A549 (cell line): ENCODE data around the gene ATP6AP2. TPM values are rescaled to one million over a fixed set of nuclear protein-coding genes. Genes with fewer than 3 reads are reported as not detected.

Experiments used
- ATAC-seq, 2 experiments: fragments of 200-7000 bp in 1 of 2; fragments of >200 bp in 1 of 2; cut with Nextera tagmentation in 1 of 2; cut with Tn5 transposase in 1 of 2; 3 replicates each; pipeline versions ENCODE4 v1.8.0 to v1.9.1; 2018 to 2020; ENCODE audit warnings: mild to moderate bottlenecking in 1 of 2, moderate library complexity in 1 of 2
- CTCF ChIA-PET: fragments of 300-600 bp; sonication (Branson Sonifier 250); formaldehyde crosslinking; extraction: SDS; loops from one replicate; lab custom pipeline; 2021; ENCODE audit warnings: antibody characterized with exemption, inconsistent platforms; lab: Yijun Ruan, JAX
- POLR2A ChIA-PET: fragments of 350-600 bp; formaldehyde crosslinking; extraction: SDS; loops from one replicate; lab custom pipeline; 2021; ENCODE audit warnings: antibody characterized with exemption, inconsistent platforms; lab: Yijun Ruan, JAX
- DNase-seq, 2 experiments: peaks; one replicate each; pipeline versions ENCODE4 v3.0.0 to v3.0.0-alpha.2; 2011 to 2016; ENCODE audit warnings: low read depth in 1 of 2, low spot score in 1 of 2
- FAIRE-seq: peaks from 2 replicates; lab custom pipeline; 2011; peaks lifted over from hg19 to GRCh38; lab: Jason Lieb, UNC
- H3K27ac ChIP-seq, 2 experiments: fragments of >200 bp; sonication (Bioruptor Twin); formaldehyde crosslinking; 3 replicates each; pipeline ENCODE4 v1.5.1; 2016 to 2017
- H3K4me1 ChIP-seq: fragments of >200 bp; sonication (Bioruptor Twin); formaldehyde crosslinking; 3 replicates; pipeline ENCODE4 v1.6.1; 2016
- H3K4me2 ChIP-seq: fragments of >200 bp; sonication (Bioruptor Twin); formaldehyde crosslinking; 3 replicates; pipeline ENCODE4 v1.6.1; 2016
- H3K4me3 ChIP-seq: fragments of >200 bp; sonication (Bioruptor Twin); formaldehyde crosslinking; 3 replicates; pipeline ENCODE4 v1.5.1; 2016
- H3K9me3 ChIP-seq: fragments of >200 bp; sonication (Bioruptor Twin); formaldehyde crosslinking; 3 replicates; pipeline ENCODE4 v1.6.1; 2016
- BHLHE40 ChIP-seq: IDR thresholded peaks from 2 replicates; pipeline ENCODE4 v1.6.1; 2012; ENCODE audit warnings: low read depth, low read length, inconsistent platforms
- CBX2 ChIP-seq: fragments of 200-600 bp; sonication (generic); IDR thresholded peaks from 2 replicates; pipeline ENCODE4 v1.6.1; 2016; ENCODE audit warnings: low read depth, mild to moderate bottlenecking, borderline replicate concordance
- CHD2 ChIP-seq: fragments of 150-350 bp; IDR thresholded peaks from 2 replicates; pipeline ENCODE4 v1.6.1; 2014; ENCODE audit warnings: low read length; ENCODE audit not compliant: partially characterized antibody
- CHD4 ChIP-seq: fragments of 200-600 bp; sonication (generic); IDR thresholded peaks from 2 replicates; pipeline ENCODE4 v1.6.1; 2016; ENCODE audit warnings: antibody characterized with exemption, mild to moderate bottlenecking, borderline replicate concordance
- FOXS1 ChIP-seq: fragments of 250-450 bp; sonication (Bioruptor Pico); IDR thresholded peaks from 2 replicates; pipeline ENCODE4 v1.5.0; 2020; ENCODE audit warnings: mild to moderate bottlenecking, moderate library complexity
- HDAC2 ChIP-seq: fragments of 200-600 bp; sonication (generic); IDR thresholded peaks from 2 replicates; pipeline ENCODE4 v1.6.1; 2016
- HOXA7 ChIP-seq: fragments of 250-450 bp; sonication (Bioruptor Pico); IDR thresholded peaks from 2 replicates; pipeline ENCODE4 v1.5.0; 2020; ENCODE audit warnings: mild to moderate bottlenecking, moderate library complexity
- HOXB13 ChIP-seq: fragments of 250-450 bp; sonication (Bioruptor Pico); IDR thresholded peaks from 2 replicates; pipeline ENCODE4 v1.5.0; 2020; ENCODE audit warnings: low read depth, mild to moderate bottlenecking, moderate library complexity
- KDM1A ChIP-seq: fragments of 200-600 bp; sonication (generic); IDR thresholded peaks from 2 replicates; pipeline ENCODE4 v1.6.1; 2016; ENCODE audit warnings: low read depth, mild to moderate bottlenecking
- MAFK ChIP-seq: fragments of 450-650 bp; IDR thresholded peaks from 2 replicates; pipeline ENCODE4 v1.6.1; 2014; ENCODE audit not compliant: partially characterized antibody
- MAZ ChIP-seq: fragments of 150-350 bp; IDR thresholded peaks from 2 replicates; pipeline ENCODE4 v1.6.1; 2014; ENCODE audit warnings: antibody characterized with exemption, low read depth, low read length, borderline replicate concordance
- MYC ChIP-seq: IDR thresholded peaks from 2 replicates; pipeline ENCODE4 v1.6.1; 2012; ENCODE audit warnings: mild to moderate bottlenecking, inconsistent platforms, low read length, improper control_type of control experiment, borderline replicate concordance
- PHF8 ChIP-seq: fragments of 200-600 bp; sonication (generic); IDR thresholded peaks from 2 replicates; pipeline ENCODE4 v1.6.1; 2016; ENCODE audit warnings: low read depth, mild to moderate bottlenecking, antibody characterized with exemption, moderate library complexity, borderline replicate concordance
- POLR2A ChIP-seq: IDR thresholded peaks from 2 replicates; pipeline ENCODE4 v1.6.1; 2012; ENCODE audit warnings: mild to moderate bottlenecking, low read length
- SMC3 ChIP-seq: fragments of >200 bp; sonication (Bioruptor Twin); formaldehyde crosslinking; IDR thresholded peaks from 3 replicates; pipeline ENCODE4 v1.6.1; 2018; ENCODE audit warnings: inconsistent platforms
- TFCP2L1 ChIP-seq: fragments of 250-450 bp; sonication (Bioruptor Pico); IDR thresholded peaks from 2 replicates; pipeline ENCODE4 v1.5.0; 2021; ENCODE audit warnings: mild to moderate bottlenecking
- ZC3H11A ChIP-seq: fragments of 450-650 bp; IDR thresholded peaks from 2 replicates; pipeline ENCODE4 v1.6.1; 2014; ENCODE audit warnings: antibody characterized with exemption, mild to moderate bottlenecking
- ZFP36 ChIP-seq: fragments of 450-650 bp; IDR thresholded peaks from 2 replicates; pipeline ENCODE4 v1.6.1; 2014; ENCODE audit warnings: borderline replicate concordance; ENCODE audit not compliant: partially characterized antibody
- WGBS: methylation state at CpG from one replicate; pipeline ENCODE4 v1.1.6; 2017; ENCODE audit errors: missing lambda C conversion rate; 5-methylcytosine and 5-hydroxymethylcytosine counted together
- polyA plus RNA-seq, 4 experiments: library from polyadenylated mRNA; depleted of rRNA in 3 of 4; stranded (reverse); fragments of >200 nt; fragmentation: RNase III in 1 of 4; extraction: RNeasy Plus Mini Kit Qiagen cat#74134 plus additional on column Dnase treatment in 1 of 4; gene quantifications; 2 replicates in 3 of 4; 3 replicates in 1 of 4; pipeline ENCODE4 v1.2.3, GENCODE V29; 2011 to 2017
- TF ChIP-seq, protein P1 (sequence below): IDR thresholded peaks from 2 replicates; pipeline ENCODE4 v1.6.1; 2012
- TF ChIP-seq, protein P2 (sequence below): IDR thresholded peaks from 2 replicates; pipeline ENCODE4 v1.6.1; 2012; ENCODE audit warnings: low read depth, borderline replicate concordance
- TF ChIP-seq, protein P3 (sequence below): fragments of 200-600 bp; sonication (generic); IDR thresholded peaks from 2 replicates; pipeline ENCODE4 v1.6.1; 2016; ENCODE audit warnings: antibody characterized with exemption, mild to moderate bottlenecking, moderate library complexity
- TF ChIP-seq, protein P4 (sequence below): fragments of >200 bp; sonication (Bioruptor Twin); formaldehyde crosslinking; IDR thresholded peaks from 3 replicates; pipeline ENCODE4 v1.6.1; 2016
- TF ChIP-seq, protein P5 (sequence below): fragments of >200 bp; sonication (Bioruptor Twin); formaldehyde crosslinking; IDR thresholded peaks from 3 replicates; pipeline ENCODE4 v1.5.1; 2016
- TF ChIP-seq, protein P6 (sequence below): fragments of 250-450 bp; sonication (Bioruptor Pico); IDR thresholded peaks from 2 replicates; pipeline ENCODE4 v1.5.0; 2020; ENCODE audit warnings: low read depth, mild to moderate bottlenecking, moderate library complexity

Gene ATP6AP2
- polyA plus RNA-seq, 2 of the 4 experiments (the other 2 are of a cell fraction) = 133 to 202 TPM

DNA sequence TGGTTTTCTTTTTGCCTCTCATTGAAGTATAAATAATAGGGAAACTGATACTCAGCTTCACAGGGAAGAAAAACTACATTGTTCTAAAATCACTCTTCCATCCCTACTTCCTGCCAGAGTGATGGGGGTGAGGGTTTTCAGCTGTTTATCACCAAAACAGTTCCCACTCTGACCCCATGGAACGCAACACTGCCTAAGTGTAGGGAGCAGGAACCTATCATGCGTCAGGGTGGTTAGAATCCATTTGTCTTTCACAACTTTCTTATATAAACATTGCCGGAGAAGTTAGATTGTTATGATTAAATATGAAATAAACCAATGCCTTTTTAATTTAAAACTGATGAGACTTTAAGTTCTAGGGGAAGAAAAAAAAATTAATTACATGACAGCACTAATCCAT is 26.6 kb downstream of the ATP6AP2 start:
- H3K4me2 ChIP-seq = no peak overlapping the region
- ChIA-PET POLR2A (no interaction called here), CTCF (interaction anchor here (1.4 kb wide), 1 partner anchor 63 kb away, joined by 3 read pairs; no protein-coding TSS in a partner anchor)
- no peak for FAIRE-seq
- no peak overlapping the region for H3K4me3 ChIP-seq
- TF ChIP-seq ZC3H11A = no peak
- no peak for TF ChIP-seq MAZ
- TF ChIP-seq HOXA7 (CRISPR knock-in tag) = no peak
- TF ChIP-seq, protein P1, sequence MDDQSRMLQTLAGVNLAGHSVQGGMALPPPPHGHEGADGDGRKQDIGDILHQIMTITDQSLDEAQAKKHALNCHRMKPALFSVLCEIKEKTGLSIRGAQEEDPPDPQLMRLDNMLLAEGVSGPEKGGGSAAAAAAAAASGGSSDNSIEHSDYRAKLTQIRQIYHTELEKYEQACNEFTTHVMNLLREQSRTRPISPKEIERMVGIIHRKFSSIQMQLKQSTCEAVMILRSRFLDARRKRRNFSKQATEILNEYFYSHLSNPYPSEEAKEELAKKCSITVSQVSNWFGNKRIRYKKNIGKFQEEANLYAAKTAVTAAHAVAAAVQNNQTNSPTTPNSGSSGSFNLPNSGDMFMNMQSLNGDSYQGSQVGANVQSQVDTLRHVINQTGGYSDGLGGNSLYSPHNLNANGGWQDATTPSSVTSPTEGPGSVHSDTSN = no peak
- TF ChIP-seq, protein P2, sequence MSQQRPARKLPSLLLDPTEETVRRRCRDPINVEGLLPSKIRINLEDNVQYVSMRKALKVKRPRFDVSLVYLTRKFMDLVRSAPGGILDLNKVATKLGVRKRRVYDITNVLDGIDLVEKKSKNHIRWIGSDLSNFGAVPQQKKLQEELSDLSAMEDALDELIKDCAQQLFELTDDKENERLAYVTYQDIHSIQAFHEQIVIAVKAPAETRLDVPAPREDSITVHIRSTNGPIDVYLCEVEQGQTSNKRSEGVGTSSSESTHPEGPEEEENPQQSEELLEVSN = no peak
- no peak for TF ChIP-seq SMC3
- no peak for TF ChIP-seq CHD4
- TF ChIP-seq HOXB13 (CRISPR knock-in tag) = no peak
- no peak for TF ChIP-seq KDM1A
- TF ChIP-seq, protein P3, sequence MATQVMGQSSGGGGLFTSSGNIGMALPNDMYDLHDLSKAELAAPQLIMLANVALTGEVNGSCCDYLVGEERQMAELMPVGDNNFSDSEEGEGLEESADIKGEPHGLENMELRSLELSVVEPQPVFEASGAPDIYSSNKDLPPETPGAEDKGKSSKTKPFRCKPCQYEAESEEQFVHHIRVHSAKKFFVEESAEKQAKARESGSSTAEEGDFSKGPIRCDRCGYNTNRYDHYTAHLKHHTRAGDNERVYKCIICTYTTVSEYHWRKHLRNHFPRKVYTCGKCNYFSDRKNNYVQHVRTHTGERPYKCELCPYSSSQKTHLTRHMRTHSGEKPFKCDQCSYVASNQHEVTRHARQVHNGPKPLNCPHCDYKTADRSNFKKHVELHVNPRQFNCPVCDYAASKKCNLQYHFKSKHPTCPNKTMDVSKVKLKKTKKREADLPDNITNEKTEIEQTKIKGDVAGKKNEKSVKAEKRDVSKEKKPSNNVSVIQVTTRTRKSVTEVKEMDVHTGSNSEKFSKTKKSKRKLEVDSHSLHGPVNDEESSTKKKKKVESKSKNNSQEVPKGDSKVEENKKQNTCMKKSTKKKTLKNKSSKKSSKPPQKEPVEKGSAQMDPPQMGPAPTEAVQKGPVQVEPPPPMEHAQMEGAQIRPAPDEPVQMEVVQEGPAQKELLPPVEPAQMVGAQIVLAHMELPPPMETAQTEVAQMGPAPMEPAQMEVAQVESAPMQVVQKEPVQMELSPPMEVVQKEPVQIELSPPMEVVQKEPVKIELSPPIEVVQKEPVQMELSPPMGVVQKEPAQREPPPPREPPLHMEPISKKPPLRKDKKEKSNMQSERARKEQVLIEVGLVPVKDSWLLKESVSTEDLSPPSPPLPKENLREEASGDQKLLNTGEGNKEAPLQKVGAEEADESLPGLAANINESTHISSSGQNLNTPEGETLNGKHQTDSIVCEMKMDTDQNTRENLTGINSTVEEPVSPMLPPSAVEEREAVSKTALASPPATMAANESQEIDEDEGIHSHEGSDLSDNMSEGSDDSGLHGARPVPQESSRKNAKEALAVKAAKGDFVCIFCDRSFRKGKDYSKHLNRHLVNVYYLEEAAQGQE = no peak
- no peak for TF ChIP-seq BHLHE40
- TF ChIP-seq, protein P4, sequence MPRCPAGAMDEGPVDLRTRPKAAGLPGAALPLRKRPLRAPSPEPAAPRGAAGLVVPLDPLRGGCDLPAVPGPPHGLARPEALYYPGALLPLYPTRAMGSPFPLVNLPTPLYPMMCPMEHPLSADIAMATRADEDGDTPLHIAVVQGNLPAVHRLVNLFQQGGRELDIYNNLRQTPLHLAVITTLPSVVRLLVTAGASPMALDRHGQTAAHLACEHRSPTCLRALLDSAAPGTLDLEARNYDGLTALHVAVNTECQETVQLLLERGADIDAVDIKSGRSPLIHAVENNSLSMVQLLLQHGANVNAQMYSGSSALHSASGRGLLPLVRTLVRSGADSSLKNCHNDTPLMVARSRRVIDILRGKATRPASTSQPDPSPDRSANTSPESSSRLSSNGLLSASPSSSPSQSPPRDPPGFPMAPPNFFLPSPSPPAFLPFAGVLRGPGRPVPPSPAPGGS = no peak
- no peak for TF ChIP-seq FOXS1 (CRISPR knock-in tag)
- no peak for TF ChIP-seq CBX2
- TF ChIP-seq TFCP2L1 (CRISPR knock-in tag) = no peak
- H3K27ac ChIP-seq = no peak overlapping the region
- no peak for ATAC-seq
- WGBS = 84% methylated on average over 3 of the region's 3 CpGs
- no peak for DNase-seq
- no peaks in the 10 kb centered on the region for H3K9me3 ChIP-seq
- H3K4me1 ChIP-seq = peaks cover 14% of the 10 kb centered on the region

DNA sequence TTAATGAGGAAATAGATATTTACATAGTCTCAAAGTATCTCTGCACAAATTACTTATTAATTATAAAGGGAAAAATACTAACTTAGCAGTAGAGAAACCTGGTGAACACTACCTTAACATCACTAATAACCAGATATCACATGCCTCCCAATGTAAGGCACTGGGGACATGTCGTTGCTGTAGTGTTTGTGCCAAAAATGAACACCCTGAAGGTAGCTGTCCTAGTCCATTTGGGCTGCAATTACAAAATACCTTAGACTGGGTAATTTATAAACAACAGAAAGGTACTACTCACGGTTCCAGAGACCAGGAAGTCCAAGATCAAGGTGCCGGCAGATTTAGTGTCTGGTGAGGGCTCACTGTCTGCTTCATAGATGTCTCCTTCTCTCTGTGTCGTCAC is 31.7 kb downstream of the ATP6AP2 start:
- no peak overlapping the region for H3K4me3 ChIP-seq
- ATAC-seq = no peak
- peak overlapping the region; percentile 35 for H3K4me2 ChIP-seq
- CTCF ChIA-PET = interaction anchor here (0.9 to 1.9 kb wide), 2 partner anchors 9 to 68 kb away, joined by 3 to 6 read pairs; no protein-coding TSS in a partner anchor
- H3K9me3 ChIP-seq = no peaks in the 10 kb centered on the region
- 38% methylated on average over 4 of the region's 4 CpGs for WGBS
- no peak for FAIRE-seq
- H3K4me1 ChIP-seq = peaks cover 17% of the 10 kb centered on the region
- POLR2A ChIA-PET = no interaction called here
- H3K27ac ChIP-seq = peak overlapping the region in 1 of 2 experiments; percentile 31; a peak in 1 of 6 replicates
- no peak for DNase-seq
- TF ChIP-seq, protein P5, sequence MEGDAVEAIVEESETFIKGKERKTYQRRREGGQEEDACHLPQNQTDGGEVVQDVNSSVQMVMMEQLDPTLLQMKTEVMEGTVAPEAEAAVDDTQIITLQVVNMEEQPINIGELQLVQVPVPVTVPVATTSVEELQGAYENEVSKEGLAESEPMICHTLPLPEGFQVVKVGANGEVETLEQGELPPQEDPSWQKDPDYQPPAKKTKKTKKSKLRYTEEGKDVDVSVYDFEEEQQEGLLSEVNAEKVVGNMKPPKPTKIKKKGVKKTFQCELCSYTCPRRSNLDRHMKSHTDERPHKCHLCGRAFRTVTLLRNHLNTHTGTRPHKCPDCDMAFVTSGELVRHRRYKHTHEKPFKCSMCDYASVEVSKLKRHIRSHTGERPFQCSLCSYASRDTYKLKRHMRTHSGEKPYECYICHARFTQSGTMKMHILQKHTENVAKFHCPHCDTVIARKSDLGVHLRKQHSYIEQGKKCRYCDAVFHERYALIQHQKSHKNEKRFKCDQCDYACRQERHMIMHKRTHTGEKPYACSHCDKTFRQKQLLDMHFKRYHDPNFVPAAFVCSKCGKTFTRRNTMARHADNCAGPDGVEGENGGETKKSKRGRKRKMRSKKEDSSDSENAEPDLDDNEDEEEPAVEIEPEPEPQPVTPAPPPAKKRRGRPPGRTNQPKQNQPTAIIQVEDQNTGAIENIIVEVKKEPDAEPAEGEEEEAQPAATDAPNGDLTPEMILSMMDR = no peak
- TF ChIP-seq POLR2A (no peak), MAFK (no peak), ZFP36 (no peak), TFCP2L1 (CRISPR knock-in tag) (no peak), CHD2 (no peak), BHLHE40 (no peak), HDAC2 (no peak), PHF8 (no peak), MYC (no peak)
- TF ChIP-seq, protein P3 = no peak
- TF ChIP-seq, protein P6, sequence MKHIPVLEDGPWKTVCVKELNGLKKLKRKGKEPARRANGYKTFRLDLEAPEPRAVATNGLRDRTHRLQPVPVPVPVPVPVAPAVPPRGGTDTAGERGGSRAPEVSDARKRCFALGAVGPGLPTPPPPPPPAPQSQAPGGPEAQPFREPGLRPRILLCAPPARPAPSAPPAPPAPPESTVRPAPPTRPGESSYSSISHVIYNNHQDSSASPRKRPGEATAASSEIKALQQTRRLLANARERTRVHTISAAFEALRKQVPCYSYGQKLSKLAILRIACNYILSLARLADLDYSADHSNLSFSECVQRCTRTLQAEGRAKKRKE = no peak
